Measurements from ENCODE around the gene TLK1.

DNA sequence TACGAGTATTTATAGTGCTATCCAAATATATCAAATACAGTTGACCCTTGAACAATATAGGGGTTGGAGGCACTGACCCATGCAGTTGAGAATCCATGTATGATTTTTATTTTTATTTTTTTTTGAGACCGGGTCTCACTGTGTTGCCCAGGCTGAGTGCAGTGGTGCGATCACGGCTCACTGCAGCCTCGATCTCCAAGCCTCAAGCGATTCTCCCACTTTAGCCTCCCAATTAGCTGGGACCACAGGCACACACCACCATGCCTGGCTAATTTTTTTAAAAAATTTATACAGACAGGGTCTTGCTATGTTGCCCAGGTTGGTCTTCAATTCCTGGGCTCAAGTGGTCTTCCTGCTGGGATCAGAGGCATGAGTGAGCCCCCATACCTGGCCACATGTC, 161.0 kb downstream of the TLK1 start:
- TF ChIP-seq, protein P1, sequence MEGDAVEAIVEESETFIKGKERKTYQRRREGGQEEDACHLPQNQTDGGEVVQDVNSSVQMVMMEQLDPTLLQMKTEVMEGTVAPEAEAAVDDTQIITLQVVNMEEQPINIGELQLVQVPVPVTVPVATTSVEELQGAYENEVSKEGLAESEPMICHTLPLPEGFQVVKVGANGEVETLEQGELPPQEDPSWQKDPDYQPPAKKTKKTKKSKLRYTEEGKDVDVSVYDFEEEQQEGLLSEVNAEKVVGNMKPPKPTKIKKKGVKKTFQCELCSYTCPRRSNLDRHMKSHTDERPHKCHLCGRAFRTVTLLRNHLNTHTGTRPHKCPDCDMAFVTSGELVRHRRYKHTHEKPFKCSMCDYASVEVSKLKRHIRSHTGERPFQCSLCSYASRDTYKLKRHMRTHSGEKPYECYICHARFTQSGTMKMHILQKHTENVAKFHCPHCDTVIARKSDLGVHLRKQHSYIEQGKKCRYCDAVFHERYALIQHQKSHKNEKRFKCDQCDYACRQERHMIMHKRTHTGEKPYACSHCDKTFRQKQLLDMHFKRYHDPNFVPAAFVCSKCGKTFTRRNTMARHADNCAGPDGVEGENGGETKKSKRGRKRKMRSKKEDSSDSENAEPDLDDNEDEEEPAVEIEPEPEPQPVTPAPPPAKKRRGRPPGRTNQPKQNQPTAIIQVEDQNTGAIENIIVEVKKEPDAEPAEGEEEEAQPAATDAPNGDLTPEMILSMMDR (IDR thresholded peaks at IDR 0.05): no peak
- TF ChIP-seq POLR2A (IDR thresholded peaks at IDR 0.05): no peak
